SK-N-SH (cell line): ENCODE data around the gene CUEDC1. TPM values are rescaled to one million over a fixed set of nuclear protein-coding genes. Genes with fewer than 3 reads are reported as not detected.

ENCODE experiments used
- CTCF ChIA-PET: fragments of 300-600, 350-600 bp; formaldehyde crosslinking; extraction: SDS; loops from one replicate; lab custom pipeline; 2021; lab: Yijun Ruan, JAX
- POLR2A ChIA-PET: fragments of 350-600 bp; sonication (Branson Sonifier 250); formaldehyde crosslinking; extraction: SDS; loops from one replicate; lab custom pipeline; 2020; ENCODE audit warnings: antibody characterized with exemption, inconsistent platforms; lab: Yijun Ruan, JAX
- DNase-seq: peaks from one replicate; pipeline ENCODE4 v3.0.0; 2012
- H2AFZ ChIP-seq: fragments of 200-600 bp; sonication (generic); 2 replicates; pipeline ENCODE4 v1.8.1; 2016; ENCODE audit warnings: antibody characterized with exemption, mild to moderate bottlenecking, low read depth
- H3F3A ChIP-seq: fragments of 200-600 bp; sonication (generic); replicated peaks from 2 replicates; pipeline ENCODE3; 2016; ENCODE audit warnings: antibody characterized with exemption, mild to moderate bottlenecking; ENCODE audit not compliant: insufficient read depth
- H3K27ac ChIP-seq, 2 experiments: fragments of 200-500 bp in 1 of 2; fragments of 200-600 bp in 1 of 2; sonication (Bioruptor generic) in 1 of 2; sonication (generic), shearing (Covaris generic) in 1 of 2; 2 replicates each; pipeline versions ENCODE4 v1.5.1 to v1.6.1; 2014 to 2016; ENCODE audit warnings: low read depth in 2 of 2, inconsistent platforms in 1 of 2, low read length in 1 of 2, mild to moderate bottlenecking in 1 of 2, mixed read lengths in 1 of 2
- H3K27me3 ChIP-seq: fragments of 200-600 bp; sonication (generic), shearing (Covaris generic); 2 replicates; pipeline ENCODE4 v1.6.1; 2016; ENCODE audit warnings: mixed run types; ENCODE audit not compliant: insufficient read depth
- H3K36me3 ChIP-seq, 2 experiments: fragments of 200-500 bp in 1 of 2; fragments of 200-600 bp in 1 of 2; sonication (Bioruptor generic) in 1 of 2; sonication (generic) in 1 of 2; replicated peaks in 1 of 2; 2 replicates each; pipeline versions ENCODE3 to v1.5.1; 2014 to 2016; ENCODE audit warnings: low read length in 1 of 2, mild to moderate bottlenecking in 1 of 2; ENCODE audit not compliant: insufficient read depth in 2 of 2, control insufficient read depth in 1 of 2
- H3K4me1 ChIP-seq, 2 experiments: fragments of 200-500 bp in 1 of 2; fragments of 200-600 bp in 1 of 2; sonication (Bioruptor generic) in 1 of 2; sonication (generic), shearing (Covaris generic) in 1 of 2; 2 replicates each; pipeline versions ENCODE4 v1.5.1 to v1.6.1; 2014 to 2016; ENCODE audit warnings: low read depth in 1 of 2, low read length in 1 of 2, mixed run types in 1 of 2; ENCODE audit not compliant: insufficient read depth in 2 of 2, control insufficient read depth in 1 of 2
- H3K4me2 ChIP-seq: fragments of 200-600 bp; sonication (generic), shearing (Covaris generic); 2 replicates; pipeline ENCODE4 v1.6.1; 2017; ENCODE audit warnings: mixed run types
- H3K4me3 ChIP-seq, 2 experiments: fragments of 200-500 bp in 1 of 2; fragments of 200-600 bp in 1 of 2; sonication (Bioruptor generic) in 1 of 2; sonication (generic), shearing (Covaris generic) in 1 of 2; 2 replicates each; pipeline versions ENCODE4 v1.5.1 to v1.8.1; 2014 to 2016; ENCODE audit warnings: low read depth in 2 of 2, inconsistent platforms in 1 of 2, low read length in 1 of 2, mild to moderate bottlenecking in 1 of 2, mixed read lengths in 1 of 2, moderate library complexity in 1 of 2
- H3K79me2 ChIP-seq: fragments of 200-600 bp; sonication (generic); 2 replicates; pipeline ENCODE4 v1.8.1; 2017; ENCODE audit warnings: mild to moderate bottlenecking; ENCODE audit not compliant: insufficient read depth
- H3K9ac ChIP-seq: fragments of 200-600 bp; sonication (generic); 2 replicates; pipeline ENCODE4 v1.6.1; 2017; ENCODE audit warnings: mixed run types
- H3K9me2 ChIP-seq: fragments of 200-600 bp; sonication (generic); 2 replicates; pipeline ENCODE4 v1.6.1; 2017; ENCODE audit warnings: mixed run types
- H3K9me3 ChIP-seq: fragments of 200-600 bp; sonication (generic); 2 replicates; pipeline ENCODE4 v1.6.1; 2017; ENCODE audit warnings: mixed run types, mild to moderate bottlenecking, moderate library complexity
- H4K20me1 ChIP-seq: fragments of 200-600 bp; sonication (generic); 2 replicates; pipeline ENCODE4 v1.6.1; 2017; ENCODE audit warnings: mild to moderate bottlenecking, mixed run types; ENCODE audit not compliant: insufficient read depth
- ELF1 ChIP-seq: IDR thresholded peaks from 2 replicates; pipeline ENCODE4 v1.4.0; 2012
- EZH2phosphoT487 ChIP-seq: fragments of 200-600 bp; sonication (generic); IDR thresholded peaks from 2 replicates; pipeline ENCODE4 v1.6.1; 2017; ENCODE audit warnings: low read depth, mixed run types, mild to moderate bottlenecking, antibody characterized with exemption, moderate library complexity, borderline replicate concordance
- FOSL2 ChIP-seq: IDR thresholded peaks from 2 replicates; pipeline ENCODE4 v1.4.0; 2012; ENCODE audit warnings: low read depth, mild to moderate bottlenecking, moderate library complexity, borderline replicate concordance
- FOXJ3 ChIP-seq: sonication (generic); formaldehyde crosslinking; IDR thresholded peaks from 2 replicates; pipeline ENCODE4 v1.5.1; 2020; ENCODE audit warnings: mild to moderate bottlenecking, missing genetic modification reagents
- FOXM1 ChIP-seq: IDR thresholded peaks from 2 replicates; pipeline ENCODE4 v1.4.0; 2012; ENCODE audit warnings: low read depth, mild to moderate bottlenecking
- MEF2A ChIP-seq: IDR thresholded peaks from 2 replicates; pipeline ENCODE4 v1.4.0; 2012; ENCODE audit warnings: low read depth, borderline replicate concordance
- NFIC ChIP-seq: IDR thresholded peaks from 2 replicates; pipeline ENCODE4 v1.4.0; 2012; ENCODE audit warnings: borderline replicate concordance
- RAD21 ChIP-seq: IDR thresholded peaks from 2 replicates; pipeline ENCODE4 v1.6.1; 2012; ENCODE audit warnings: mild to moderate bottlenecking, low read length
- REST ChIP-seq: IDR thresholded peaks from 2 replicates; pipeline ENCODE4 v1.6.1; 2012; ENCODE audit warnings: mild to moderate bottlenecking, low read depth, low read length, moderate library complexity
- SIN3A ChIP-seq: IDR thresholded peaks from 2 replicates; pipeline ENCODE4 v1.6.1; 2012; ENCODE audit warnings: low read depth, mild to moderate bottlenecking, low read length, moderate library complexity, borderline replicate concordance
- SMC3 ChIP-seq: IDR thresholded peaks from 2 replicates; pipeline ENCODE4 v1.6.1; 2012; ENCODE audit warnings: low read depth, low read length, improper control_type of control experiment
- TAF1 ChIP-seq: IDR thresholded peaks from 2 replicates; pipeline ENCODE4 v1.6.1; 2012; ENCODE audit warnings: low read depth, mild to moderate bottlenecking, low read length, moderate library complexity, borderline replicate concordance
- TCF12 ChIP-seq: IDR thresholded peaks from 2 replicates; pipeline ENCODE4 v1.4.0; 2012
- TEAD4 ChIP-seq: IDR thresholded peaks from 2 replicates; pipeline ENCODE4 v1.4.0; 2012; ENCODE audit warnings: mild to moderate bottlenecking, borderline replicate concordance; ENCODE audit not compliant: insufficient read depth
- YY1 ChIP-seq: IDR thresholded peaks from 2 replicates; pipeline ENCODE4 v1.4.0; 2012; ENCODE audit warnings: low read depth, mild to moderate bottlenecking
- WGBS: methylation state at CpG from one replicate; pipeline ENCODE4 v1.1.6; 2017; ENCODE audit warnings: low lambda C conversion rate; 5-methylcytosine and 5-hydroxymethylcytosine counted together
- polyA plus RNA-seq, 3 experiments: library from polyadenylated mRNA; depleted of rRNA; stranded (reverse); fragments of >200 nt; gene quantifications; 2 replicates each; pipeline ENCODE4 v1.2.3, GENCODE V29; 2012
- TF ChIP-seq, protein P1 (sequence below): fragments of 200-600 bp; sonication (generic); IDR thresholded peaks from 2 replicates; pipeline ENCODE4 v1.6.1; 2017; ENCODE audit warnings: antibody characterized with exemption, mild to moderate bottlenecking, moderate library complexity
- TF ChIP-seq, protein P2 (sequence below): IDR thresholded peaks from 2 replicates; pipeline ENCODE4 v1.4.0; 2012; ENCODE audit warnings: low read depth
- TF ChIP-seq, protein P3 (sequence below): fragments of 150-350 bp; IDR thresholded peaks from 2 replicates; pipeline ENCODE4 v1.6.1; 2017; ENCODE audit warnings: antibody characterized with exemption, low read length, low read depth, borderline replicate concordance
- TF ChIP-seq, protein P4 (sequence below): fragments of 150-350 bp; IDR thresholded peaks from 2 replicates; pipeline ENCODE4 v1.6.1; 2016; ENCODE audit warnings: mild to moderate bottlenecking, low read depth, low read length
- TF ChIP-seq, protein P5 (sequence below): IDR thresholded peaks from 2 replicates; pipeline ENCODE4 v1.4.0; 2012; ENCODE audit warnings: low read depth, borderline replicate concordance

The CUEDC1 gene
- polyA plus RNA-seq, 1 of the 3 experiments (the other 2 are of a cell fraction): 58.9 TPM

- H2AFZ ChIP-seq: no peak overlapping the region
- WGBS: 66% methylated on average over 5 of the region's 5 CpGs
- H3K36me3 ChIP-seq: no peaks in the 10 kb centered on the region
- H3F3A ChIP-seq: peaks cover 9% of the 10 kb centered on the region
- no peaks in the 10 kb centered on the region for H3K27me3 ChIP-seq
- POLR2A ChIA-PET: no interaction called here
- DNase-seq: peak; percentile 45
- H3K79me2 ChIP-seq: peaks cover 97% of the 10 kb centered on the region
- CTCF ChIA-PET: interaction anchor here (0.9 to 3.7 kb wide), 12 partner anchors 9 to 73 kb away, joined by 3 to 25 read pairs (median 5); partner anchors contain the start of gene CUEDC1
- no peak overlapping the region for H3K4me3 ChIP-seq
- H4K20me1 ChIP-seq: peaks cover 11% of the 10 kb centered on the region; the same call in 1 of the 2 replicates
- H3K4me2 ChIP-seq: peak overlapping the region; percentile 63
- TF ChIP-seq TAF1 (no peak), MEF2A (no peak), RAD21 (no peak), NFIC (peak; percentile 85), FOXM1 (no peak), REST (no peak), TEAD4 (no peak), EZH2phosphoT487 (no peak), FOSL2 (no peak), SIN3A (peak; percentile 54; the same call in 1 of the 2 replicates), SMC3 (no peak), YY1 (no peak), ELF1 (no peak), TCF12 (peak; percentile 51), FOXJ3 (no peak)
- TF ChIP-seq, protein P1, sequence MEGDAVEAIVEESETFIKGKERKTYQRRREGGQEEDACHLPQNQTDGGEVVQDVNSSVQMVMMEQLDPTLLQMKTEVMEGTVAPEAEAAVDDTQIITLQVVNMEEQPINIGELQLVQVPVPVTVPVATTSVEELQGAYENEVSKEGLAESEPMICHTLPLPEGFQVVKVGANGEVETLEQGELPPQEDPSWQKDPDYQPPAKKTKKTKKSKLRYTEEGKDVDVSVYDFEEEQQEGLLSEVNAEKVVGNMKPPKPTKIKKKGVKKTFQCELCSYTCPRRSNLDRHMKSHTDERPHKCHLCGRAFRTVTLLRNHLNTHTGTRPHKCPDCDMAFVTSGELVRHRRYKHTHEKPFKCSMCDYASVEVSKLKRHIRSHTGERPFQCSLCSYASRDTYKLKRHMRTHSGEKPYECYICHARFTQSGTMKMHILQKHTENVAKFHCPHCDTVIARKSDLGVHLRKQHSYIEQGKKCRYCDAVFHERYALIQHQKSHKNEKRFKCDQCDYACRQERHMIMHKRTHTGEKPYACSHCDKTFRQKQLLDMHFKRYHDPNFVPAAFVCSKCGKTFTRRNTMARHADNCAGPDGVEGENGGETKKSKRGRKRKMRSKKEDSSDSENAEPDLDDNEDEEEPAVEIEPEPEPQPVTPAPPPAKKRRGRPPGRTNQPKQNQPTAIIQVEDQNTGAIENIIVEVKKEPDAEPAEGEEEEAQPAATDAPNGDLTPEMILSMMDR: no peak
- TF ChIP-seq, protein P2, sequence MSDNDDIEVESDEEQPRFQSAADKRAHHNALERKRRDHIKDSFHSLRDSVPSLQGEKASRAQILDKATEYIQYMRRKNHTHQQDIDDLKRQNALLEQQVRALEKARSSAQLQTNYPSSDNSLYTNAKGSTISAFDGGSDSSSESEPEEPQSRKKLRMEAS: peak; percentile 66; the same call in 1 of the 2 replicates
- TF ChIP-seq, protein P3, sequence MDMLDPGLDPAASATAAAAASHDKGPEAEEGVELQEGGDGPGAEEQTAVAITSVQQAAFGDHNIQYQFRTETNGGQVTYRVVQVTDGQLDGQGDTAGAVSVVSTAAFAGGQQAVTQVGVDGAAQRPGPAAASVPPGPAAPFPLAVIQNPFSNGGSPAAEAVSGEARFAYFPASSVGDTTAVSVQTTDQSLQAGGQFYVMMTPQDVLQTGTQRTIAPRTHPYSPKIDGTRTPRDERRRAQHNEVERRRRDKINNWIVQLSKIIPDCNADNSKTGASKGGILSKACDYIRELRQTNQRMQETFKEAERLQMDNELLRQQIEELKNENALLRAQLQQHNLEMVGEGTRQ: no peak
- TF ChIP-seq, protein P4, sequence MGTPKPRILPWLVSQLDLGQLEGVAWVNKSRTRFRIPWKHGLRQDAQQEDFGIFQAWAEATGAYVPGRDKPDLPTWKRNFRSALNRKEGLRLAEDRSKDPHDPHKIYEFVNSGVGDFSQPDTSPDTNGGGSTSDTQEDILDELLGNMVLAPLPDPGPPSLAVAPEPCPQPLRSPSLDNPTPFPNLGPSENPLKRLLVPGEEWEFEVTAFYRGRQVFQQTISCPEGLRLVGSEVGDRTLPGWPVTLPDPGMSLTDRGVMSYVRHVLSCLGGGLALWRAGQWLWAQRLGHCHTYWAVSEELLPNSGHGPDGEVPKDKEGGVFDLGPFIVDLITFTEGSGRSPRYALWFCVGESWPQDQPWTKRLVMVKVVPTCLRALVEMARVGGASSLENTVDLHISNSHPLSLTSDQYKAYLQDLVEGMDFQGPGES: no peak
- TF ChIP-seq, protein P5, sequence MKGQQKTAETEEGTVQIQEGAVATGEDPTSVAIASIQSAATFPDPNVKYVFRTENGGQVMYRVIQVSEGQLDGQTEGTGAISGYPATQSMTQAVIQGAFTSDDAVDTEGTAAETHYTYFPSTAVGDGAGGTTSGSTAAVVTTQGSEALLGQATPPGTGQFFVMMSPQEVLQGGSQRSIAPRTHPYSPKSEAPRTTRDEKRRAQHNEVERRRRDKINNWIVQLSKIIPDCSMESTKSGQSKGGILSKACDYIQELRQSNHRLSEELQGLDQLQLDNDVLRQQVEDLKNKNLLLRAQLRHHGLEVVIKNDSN: no peak
- H3K4me1 ChIP-seq: peaks cover 22 to 24% of the 10 kb centered on the region in 2 experiments; a peak in 3 of 4 replicates
- no peaks in the 10 kb centered on the region for H3K9me3 ChIP-seq
- H3K9me2 ChIP-seq: no peaks in the 10 kb centered on the region
- peak overlapping the region; percentile 7 to 47; a peak in 1 of 4 replicates for H3K27ac ChIP-seq
- H3K9ac ChIP-seq: no peak overlapping the region; the same call in 1 of the 2 replicates
Measured at GRCh38 chr17:57927048-57927723, 28.0 kb downstream of the CUEDC1 start.
